GM18517 (cell line): ENCODE measurements around the gene DCD.
"Not testable (repeated sequence)": the region's sequence is repeated elsewhere in the genome, so short reads cannot be mapped to it uniquely, and the experiment has no call there.

Source experiments
- ATAC-seq: cut with Tn5 transposase; IDR thresholded peaks from one replicate; pipeline ENCODE4 v1.9.1; 2021; ENCODE audit warnings: mild to moderate bottlenecking, moderate library complexity; ENCODE audit not compliant: unreplicated experiment

DCD gene

DNA sequence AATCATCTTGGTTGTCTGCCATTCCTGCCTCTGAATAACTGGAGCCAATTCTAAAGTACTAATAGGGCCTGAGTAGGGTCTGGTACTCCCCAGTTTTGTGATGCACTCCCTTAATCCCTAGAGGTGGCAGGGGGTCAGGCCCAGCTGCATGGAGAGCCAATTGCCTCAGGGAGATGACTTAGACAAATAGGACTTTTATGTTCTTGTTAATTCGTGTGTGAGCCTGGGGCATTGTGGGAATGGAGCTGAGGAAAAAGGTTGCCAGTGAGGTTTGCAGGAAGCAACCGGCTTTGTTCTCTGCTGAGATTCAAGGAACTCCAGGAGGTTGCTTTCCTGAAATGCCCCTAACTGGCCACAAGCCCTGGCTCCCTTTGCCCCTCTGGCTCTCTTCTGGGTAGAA is 6.8 kb upstream of the DCD start:
- ATAC-seq = no peak

GRCh38 chr12:54653025-54653424 is 4.9 kb upstream of the DCD start:
- no peak for ATAC-seq

DNA sequence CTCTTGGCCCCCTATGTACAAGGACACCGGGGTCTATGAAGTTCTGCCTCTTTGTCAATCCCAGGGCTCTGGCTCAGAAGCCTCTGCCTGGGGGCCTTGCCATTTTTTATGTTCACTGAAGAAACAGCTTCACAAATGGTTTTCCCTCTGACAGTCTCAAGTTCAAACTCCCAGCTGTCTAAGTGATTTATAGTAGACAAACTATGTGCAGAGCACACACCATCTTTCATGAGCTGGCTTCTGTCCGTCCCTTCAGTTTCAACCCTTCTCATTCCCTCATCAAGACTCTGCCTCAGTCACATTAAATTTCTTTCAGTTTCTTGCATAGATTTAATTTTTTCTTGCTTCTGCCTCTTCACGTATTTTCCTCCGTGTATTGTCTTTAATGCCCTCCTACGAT is 2.7 kb upstream of the DCD start:
- no peak for ATAC-seq

- ATAC-seq = no peak
These were observed 2.2 kb upstream of the DCD start for GRCh38 chr12:54650409-54650808.

GRCh38 chr12:54649825-54650224 is 1.7 kb upstream of the DCD start:
- ATAC-seq = no peak

- ATAC-seq = no peak
These were observed 6.6 kb downstream of the DCD start for GRCh38 chr12:54641554-54641953.

- no peak for ATAC-seq
These were observed 7.1 kb downstream of the DCD start for GRCh38 chr12:54641089-54641488.

DNA sequence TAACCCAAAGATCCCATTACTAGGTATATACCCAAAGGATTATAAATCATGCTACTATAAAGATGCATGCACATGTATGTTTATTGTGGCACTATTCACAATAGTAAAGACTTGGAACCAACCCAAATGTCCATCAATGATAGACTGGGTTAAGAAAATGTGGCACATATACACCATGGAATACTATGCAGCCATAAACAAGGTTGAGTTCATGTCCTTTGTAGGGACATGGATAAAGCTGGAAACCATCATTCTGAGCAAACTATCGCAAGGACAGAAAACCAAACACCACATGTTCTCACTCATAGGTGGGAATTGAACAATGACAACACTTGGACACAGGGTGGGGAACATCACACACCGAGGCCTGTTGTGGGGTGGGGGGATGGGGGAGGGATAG is 9.1 kb downstream of the DCD start:
- ATAC-seq = not testable (repeated sequence)

GRCh38 chr12:54634795-54635194 is 13.4 kb downstream of the DCD start, which contains the start of gene LACRT:
LACRT (minus strand) TSS chr12:54634895; CDS start chr12:54634841, 54 bp downstream.
- no peak for ATAC-seq

- no peak for ATAC-seq
These were observed 16.0 kb downstream of the DCD start for GRCh38 chr12:54631988-54632728.

DNA sequence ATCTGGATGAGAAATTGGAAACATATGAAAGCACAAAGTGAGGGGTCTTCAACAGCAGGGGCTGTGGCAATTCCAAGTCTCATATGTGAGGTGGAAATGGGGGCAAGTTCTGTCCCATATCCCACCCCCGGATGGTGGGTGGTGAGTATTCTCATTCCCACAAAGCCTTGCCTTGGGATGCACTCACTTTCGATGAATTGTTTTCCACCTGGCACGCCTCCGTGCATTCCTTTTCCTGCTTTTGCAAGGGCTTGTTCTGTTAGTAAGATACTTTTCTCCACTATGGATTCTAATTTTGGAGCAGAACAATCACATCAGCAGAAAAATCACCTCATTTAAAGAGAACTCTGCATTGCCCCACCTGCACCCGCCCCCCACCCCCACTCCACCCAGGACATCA is 16.6 kb downstream of the DCD start:
- no peak for ATAC-seq

GRCh38 chr12:54629925-54630324 is 18.2 kb downstream of the DCD start:
- no peak for ATAC-seq

DNA sequence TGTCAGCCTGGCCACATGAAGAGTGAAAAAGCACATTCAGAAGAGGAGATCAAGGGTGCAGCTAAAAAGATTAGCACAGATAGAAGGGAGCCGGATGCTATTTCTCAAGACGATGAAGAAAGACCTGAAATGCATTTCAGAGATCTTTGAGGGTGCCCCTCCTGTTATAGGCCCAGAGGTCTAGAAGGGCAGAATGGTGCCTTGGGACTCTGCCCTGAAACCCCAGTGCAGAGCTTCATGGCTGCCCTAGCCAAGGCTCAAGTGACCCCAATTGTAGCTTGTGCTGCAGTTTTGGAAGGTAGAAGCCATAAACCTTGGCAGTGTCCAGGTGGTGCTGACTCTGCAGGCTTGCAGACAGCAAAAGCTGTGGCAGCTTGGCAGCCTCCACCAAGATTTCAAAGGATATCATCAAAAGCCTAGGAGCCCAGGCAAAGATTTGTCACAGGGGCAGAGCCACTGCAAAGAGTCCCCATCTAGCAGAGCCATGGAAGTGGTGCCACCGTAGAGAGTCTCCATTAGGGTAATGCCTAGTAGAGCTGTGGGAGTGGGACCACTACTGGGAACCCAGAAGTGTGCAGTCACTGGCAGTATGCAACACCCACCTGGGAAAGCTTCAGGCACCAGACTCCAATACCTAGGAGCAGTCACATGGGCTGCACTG is 19.8 kb downstream of the DCD start:
- no peak for ATAC-seq

DNA sequence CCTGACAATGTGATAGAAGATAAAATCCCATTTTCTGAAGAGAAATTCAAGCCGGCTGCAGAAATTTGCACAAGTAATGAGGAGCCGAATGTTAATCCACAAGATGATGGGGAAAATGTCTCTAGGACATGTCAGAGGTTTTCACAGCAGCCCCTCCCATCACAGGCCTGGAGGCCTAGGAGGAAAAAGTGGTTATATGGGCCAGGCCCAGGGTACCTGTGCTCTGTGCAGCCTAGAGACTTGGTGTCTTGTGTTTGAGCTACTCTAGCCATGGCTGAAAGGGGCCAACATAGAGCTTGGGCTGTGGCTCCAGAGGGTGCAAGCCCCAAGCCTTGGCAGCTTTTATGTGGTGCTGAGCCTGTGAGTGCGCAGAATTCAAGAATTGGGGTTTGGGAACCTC is 20.9 kb downstream of the DCD start:
- no peak for ATAC-seq

- ATAC-seq = no peak
These were observed 22.6 kb downstream of the DCD start for GRCh38 chr12:54625598-54625997.

DNA sequence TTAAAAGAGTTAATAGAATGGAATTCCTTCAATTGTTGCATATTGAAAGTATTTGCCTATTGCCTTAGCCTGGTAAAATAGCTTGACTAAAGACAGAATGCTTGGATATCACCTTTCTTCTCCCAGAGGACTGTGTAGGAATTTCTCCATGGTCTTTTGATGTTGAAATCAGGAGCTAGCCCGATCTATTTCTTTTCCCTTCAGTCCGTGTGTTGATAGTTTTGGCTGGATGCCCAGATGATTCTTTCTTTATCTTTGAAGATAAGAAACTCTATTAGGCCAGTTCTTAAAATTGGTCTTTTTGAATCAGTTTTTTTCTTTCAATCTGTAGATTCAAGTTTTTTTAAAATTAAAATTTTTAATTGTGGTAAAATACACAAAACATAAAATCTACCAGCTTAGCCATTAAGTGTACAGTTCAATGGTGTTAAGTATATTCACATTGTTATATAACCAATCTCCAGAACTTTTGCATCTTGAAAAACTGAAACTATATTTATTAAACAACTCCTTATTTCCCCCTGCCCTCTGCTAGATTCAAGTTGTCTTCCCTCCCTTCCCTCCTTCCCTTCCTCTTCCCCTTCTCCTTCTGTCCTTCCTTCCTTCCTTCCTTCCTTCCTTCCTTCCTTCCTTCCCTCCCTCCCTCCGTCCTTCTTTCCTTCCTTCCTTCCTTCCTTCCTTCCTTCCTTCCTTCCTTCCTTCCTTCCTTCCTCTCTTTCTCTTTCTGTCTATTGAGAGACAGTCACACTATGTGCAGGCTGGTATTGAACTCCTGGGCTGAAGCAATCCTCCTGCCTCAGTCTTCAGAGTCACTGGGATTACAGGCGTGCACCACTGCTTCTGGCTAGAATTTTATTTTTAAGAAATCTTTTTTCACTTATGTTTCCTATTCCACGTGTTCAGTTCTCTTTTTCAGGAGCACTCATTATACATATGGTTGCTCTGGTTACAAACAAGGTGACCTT is 23.6 kb downstream of the DCD start:
- ATAC-seq = no peak

DNA sequence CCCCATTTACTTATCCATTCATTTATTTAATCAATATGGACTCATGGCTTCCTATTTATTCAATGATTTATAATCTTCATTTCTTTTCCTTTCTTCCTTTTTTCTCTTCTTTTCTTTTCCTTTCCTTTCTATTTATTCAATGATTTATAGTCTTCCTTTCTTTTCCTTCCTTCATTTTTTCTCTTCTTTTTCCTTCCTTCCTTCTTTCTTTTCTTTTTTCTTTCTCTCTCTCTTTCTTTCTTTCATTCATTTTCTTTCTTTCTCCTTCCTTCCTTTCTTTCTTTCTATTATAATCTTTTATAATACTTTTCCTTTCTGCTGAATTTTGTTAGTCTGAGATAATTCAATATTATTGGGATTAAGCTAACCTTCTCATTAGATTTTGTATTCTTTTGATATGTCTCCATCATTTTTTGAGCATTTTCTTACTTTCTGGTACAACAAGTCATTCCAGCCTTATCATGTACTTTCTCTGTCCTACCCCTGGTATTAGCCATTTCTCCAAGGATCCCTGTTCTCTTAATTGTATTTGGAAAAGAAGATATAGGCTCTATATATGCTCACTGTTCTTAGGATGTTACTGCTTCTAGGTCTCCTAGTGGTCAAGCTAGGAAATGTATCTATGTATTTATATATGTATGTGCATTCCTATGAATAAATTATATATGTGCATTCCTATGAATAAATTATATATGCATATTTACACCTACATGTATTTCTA is 25.5 kb downstream of the DCD start:
- no peak for ATAC-seq

DNA sequence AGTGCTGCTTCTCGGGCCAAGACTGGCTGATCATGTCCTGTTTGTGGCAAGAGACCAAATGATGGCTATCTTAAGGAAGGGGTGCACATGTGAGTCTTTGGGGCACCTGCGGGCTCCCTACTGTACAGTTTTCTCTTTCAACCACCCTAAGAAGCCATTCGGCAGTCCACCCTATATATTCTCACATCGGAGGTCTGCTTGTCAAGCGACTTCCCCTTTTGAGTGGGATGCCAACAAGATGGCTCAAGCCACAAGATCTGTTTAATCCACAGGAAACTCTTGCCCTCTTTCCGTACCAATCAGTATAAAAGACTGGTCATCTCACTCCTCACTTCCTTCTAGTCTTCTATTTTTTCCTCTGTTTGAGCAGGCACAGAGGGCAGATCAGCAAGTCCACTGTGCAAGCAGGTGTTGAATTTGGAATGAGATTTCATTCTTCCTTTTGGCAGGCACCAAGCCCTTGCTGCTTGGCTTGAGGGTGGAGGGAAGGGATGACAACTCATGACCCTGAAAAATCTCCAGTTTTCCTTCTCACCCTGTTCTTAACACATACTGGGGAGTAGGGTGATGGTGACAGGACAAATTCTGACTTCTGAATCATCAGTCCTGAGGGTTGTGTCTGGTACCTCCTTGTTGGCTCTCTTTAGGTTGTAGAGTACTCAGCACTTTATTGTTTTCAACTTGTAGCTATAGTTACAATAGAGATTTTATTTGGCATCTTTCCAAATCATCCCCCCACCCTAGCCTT is 31.1 kb downstream of the DCD start:
- no peak for ATAC-seq

GRCh38 chr12:54612225-54612750 is 35.9 kb downstream of the DCD start:
- ATAC-seq = no peak

DNA sequence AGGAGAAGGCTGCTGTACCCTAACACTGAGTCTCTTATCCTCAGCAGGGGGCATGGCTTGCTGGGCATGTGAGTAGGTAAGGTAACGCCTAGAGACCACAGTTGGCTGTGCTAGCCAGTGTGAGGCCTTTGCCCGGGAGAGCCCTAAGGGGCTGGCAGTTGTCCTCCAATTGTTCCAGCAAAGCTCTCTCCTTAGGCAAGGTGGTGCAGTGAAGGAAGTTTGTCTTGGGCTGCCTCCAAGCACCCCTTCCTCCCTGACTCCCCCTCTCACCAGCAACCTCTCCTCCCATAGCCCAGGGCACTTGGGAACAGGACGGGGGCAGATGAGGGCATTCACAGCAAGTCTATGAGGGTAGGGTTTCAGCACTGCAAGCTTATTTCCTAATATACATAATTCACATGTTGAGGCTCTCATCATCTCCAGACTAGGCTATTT is 36.4 kb downstream of the DCD start:
- no peak for ATAC-seq
